T47D (cell line): ENCODE data around the gene SLC39A5.
"Not testable (repeated sequence)": the region's sequence is repeated elsewhere in the genome, so short reads cannot be mapped to it uniquely, and the experiment has no call there.

Source experiments
- DNase-seq, 2 experiments: peaks; one replicate each; pipeline versions ENCODE4 v3.0.0 to v3.0.0-alpha.2; 2011 to 2012; ENCODE audit warnings: low read depth in 1 of 2, low spot score in 1 of 2
- JUND ChIP-seq: IDR thresholded peaks from 2 replicates; pipeline ENCODE4 v1.6.1; 2012; ENCODE audit warnings: low read depth
- in situ Hi-C: cut with HindIII; loops from 2 replicates; pipeline ENCODE4 v1.10.0; 2016; ENCODE audit warnings: low sequenced_read_pairs, low pct_unique_long_range_greater_than_20kb

SLC39A5 gene

GRCh38 chr12:56229916-56230431 is at the start of gene SLC39A5:
SLC39A5 (plus strand) TSS chr12:56230051; CDS start chr12:56231275, 1,224 bp downstream.
- no peak for TF ChIP-seq JUND
- no peak for DNase-seq
- in situ Hi-C loops: no loop called here

DNA sequence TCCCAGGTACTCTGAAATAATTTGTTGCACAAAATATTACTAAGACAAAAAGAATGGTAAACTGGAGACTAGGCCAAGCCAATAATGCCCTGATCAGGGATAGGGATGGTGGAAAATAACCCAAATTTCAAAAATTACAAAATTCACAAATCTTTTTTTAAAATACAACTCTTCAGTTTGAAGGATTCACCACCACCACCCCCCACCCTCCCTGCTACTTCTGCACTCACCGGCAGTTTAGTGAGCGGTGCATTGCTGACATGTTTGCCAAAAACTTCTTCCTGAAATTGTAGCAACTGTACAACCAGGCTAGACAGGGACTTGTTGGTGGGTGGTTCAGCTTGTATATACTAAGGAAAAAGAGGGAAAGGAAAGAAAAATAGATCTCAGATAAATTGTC is 42.9 kb upstream of the SLC39A5 start:
- DNase-seq: no peak
- in situ Hi-C loops: no loop called here
- no peak for TF ChIP-seq JUND

DNA sequence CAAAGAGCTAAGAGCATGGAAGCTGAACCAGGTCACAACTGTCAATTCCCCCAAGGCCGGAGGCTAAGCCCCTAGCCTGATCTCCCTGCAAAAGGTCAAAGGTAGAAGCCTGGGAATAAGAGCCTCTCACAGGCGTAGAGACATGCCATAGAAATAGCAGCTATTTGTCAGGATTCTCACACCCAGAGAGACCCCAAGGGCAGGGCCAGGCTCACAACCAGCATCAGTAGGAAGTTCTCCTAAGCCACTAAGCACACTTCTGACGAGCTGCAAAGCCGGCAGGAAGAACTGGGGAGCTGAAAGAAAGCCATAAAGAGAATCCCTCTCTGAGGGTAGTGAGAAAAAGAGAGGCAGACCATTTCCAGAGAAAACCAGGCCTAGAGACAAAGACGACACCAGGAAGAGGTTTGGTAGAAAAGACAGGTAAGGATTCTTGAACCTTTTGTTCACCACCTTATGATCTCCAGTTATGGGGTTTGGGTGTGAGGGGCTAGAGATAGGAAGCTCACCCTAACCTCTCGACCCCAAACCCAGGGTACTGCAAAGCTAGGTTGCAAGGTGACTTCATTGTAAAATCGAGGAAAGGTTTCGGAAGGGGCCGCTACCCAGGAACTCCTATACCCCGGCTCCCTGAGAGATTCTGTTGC is 41.6 kb upstream of the SLC39A5 start:
- in situ Hi-C loops: no loop called here
- DNase-seq: no peak

DNA sequence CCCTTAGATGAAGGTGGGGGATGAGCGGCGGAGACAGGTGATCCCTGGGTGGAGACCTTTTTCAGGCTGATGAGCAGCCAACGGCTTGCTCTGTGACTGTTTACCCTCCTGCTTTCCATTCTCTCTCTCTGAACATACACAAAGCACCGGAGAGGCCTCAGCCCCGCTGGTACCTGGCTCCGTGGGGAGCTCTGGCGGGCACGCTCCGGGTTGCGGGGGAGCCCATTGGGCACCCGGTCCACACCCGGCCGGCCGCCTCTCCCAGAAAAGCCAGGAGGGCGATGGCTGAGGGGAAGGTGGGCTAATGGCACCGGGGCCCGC is 41.1 kb upstream of the SLC39A5 start:
- in situ Hi-C loops: no loop called here
- TF ChIP-seq JUND: no peak
- DNase-seq: peak in 1 of 2 experiments; percentile 38

More for the DNA sequence above, 41.6 kb upstream of the SLC39A5 start:
- TF ChIP-seq JUND: no peak

DNA sequence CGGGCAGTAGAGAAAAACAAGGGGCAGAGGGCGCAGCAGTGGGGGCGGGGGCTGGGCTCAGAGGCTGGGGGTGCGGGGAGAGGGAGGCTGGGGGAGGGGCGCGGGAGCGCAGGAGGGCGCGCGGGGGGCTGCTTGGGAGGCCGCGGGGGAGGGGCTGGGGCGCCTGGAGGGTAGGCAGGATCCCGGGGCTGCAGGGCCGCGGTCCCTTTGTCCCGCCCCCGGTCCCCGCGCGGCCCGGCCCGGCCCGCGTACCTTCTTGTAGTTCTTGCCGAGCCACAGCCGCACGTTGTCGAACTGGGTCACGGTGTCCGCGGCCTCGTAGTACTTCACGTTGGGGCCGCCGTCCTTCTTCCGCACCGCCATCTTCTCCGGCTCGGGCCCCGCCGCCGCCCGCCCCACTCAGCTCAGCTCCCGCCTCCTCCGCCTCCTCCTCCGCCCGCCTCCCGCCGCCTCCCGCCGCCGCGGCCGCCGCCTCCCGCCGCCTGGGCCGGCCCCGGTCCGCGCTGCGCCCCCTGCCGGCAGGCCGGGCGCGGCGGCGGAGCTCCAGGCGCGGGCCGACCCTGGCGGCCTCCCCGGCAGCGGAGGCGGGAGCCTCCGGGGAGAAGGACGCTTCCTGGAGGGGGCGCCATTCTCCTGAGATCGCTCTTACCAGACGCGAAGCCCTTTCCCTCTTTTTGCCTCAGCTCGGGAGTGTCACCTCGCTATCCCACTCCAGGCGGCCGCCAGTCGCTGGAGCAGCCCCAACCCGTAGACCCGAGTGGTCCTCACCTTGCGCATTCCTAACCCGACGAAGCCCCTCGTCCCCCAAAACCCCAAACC is 40.5 kb upstream of the SLC39A5 start, which contains the start of gene SMARCC2:
Gene SMARCC2, minus strand, starts transcription at position 385 of the 819 bp plus-strand sequence. Its CDS starts 22 bp downstream, at position 363.
- peak; percentile 81 to 93 for DNase-seq
- no peak for TF ChIP-seq JUND
- in situ Hi-C loops: no loop called here

DNA sequence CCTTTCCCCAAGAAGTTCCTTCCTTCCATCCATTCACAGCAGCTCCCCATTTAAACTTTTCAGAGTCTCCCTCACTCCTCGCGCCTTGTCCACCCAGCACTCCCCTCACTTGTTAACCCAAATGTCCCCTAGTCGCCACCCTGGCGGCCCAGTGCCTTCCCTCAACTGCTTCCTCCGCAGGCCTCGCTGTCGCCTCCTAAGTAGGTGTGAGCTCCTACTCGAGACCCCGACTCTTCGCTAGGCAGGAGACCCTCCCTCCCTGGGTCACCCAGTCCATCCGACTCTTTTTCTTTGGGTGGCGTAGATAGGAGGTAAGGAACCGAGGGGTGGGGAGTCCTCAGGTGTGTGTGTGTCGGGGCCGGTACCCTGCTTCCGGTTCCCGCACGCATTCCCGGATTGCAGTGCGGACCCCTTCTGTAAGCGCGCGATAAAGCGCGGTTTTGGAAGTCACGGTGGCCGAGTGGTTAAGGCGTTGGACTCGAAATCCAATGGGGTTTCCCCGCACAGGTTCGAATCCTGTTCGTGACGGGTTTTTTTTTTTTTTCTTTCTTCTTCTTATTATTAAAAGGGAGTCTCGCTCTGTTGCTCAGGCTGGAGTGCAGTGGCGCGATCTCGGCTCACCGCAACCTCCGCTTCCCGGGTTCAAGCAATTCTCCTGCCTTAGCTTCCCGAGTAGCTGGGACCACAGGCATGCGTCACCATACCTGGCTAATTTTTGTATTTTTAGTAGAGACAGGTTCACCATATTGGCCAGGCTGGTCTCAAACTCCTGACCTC is 39.7 kb upstream of the SLC39A5 start:
- peak; percentile 45 to 90 for DNase-seq
- no peak for TF ChIP-seq JUND
- in situ Hi-C loops: no loop called here

DNA sequence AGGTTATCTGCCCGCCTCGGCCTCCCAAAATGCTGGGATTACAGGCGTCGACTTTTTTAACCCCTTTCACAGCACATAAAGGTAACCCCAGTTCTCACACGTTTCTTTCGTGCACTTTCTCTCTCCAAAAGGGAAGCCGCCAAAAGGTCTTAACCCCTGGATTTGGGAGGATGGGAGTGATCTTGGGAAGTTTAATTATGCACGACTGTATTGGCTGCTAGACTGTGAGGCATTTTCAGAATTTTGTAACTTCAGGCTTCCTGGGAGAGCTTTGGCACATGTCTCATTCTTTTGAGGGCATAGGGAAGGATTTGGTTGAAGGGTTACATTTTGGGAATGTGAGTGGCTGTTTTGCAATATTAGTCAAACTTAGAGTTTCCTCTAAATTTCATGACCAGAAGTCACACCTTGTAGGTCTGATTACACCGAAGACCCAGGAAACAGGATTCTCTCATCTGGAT is 39.1 kb upstream of the SLC39A5 start:
- DNase-seq: no peak
- TF ChIP-seq JUND: no peak
- in situ Hi-C loops: no loop called here

- no peak for DNase-seq
- in situ Hi-C loops: no loop called here
- TF ChIP-seq JUND: no peak
These were observed 37.3 kb upstream of the SLC39A5 start for GRCh38 chr12:56192582-56192981.

DNA sequence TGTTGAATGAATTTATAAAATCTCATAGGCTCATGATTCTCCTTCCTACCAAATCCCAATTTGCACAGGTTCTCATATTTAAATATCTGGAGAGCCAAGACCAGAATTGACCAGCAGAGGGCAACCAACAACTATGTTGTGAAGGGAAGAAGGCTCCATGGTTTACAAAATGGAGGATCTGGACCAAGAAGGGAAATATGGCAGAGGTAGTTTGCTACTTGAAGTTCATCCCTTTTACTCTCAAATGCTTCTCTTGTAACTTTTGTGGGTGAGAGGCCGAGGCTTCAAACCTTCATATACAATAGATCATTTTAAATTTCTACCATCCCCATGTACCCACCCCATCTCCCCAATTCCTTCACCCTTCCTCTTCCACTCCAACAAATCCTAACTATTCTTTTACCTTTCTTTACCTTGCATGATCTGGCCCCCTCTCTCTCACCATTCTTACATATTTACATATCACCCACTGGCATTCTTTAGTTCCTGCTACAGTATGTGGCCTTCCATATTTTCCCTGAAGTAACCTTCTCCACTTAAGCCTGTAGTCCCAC is 36.7 kb upstream of the SLC39A5 start:
- in situ Hi-C loops: no loop called here
- TF ChIP-seq JUND: no peak
- peak; percentile 68 to 93 for DNase-seq

DNA sequence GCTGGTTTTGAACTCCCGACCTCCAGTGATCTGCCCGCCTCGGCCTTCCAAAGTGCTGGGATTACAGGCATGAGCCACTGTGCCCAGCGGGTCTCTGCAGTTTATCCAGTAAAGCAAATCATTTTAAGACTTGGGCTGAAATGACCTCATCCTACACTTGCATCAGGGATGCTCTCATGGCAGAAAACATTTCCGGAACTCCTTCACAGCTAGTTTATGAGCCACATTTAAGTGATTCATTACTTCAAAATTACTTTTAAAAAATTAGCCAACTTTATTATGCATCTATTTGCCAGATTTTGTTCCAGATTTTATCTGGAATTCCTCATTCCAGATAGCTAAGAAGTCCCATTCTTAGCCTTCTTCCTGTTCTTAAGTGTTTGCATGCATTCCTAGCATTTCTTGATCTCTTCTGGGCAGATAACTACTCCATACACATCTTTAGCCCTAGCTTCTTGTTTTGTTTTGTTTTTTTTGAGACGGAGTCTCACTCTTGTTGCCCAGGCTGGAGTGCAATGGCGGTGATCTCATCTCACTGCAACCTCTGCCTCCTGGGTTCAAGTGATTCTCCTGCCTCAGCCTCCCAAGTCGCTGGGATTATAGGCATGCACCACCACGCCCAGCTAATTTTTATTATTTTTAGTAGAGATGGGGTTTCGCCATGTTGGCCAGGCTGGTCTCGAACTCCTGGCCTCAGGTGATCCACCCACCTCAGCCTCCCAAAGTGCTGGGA is 32.9 kb upstream of the SLC39A5 start:
- in situ Hi-C loops, DNase-seq: not testable (repeated sequence)

GRCh38 chr12:56197921-56198635 is 31.8 kb upstream of the SLC39A5 start:
- no peak for DNase-seq
- in situ Hi-C loops: no loop called here
- TF ChIP-seq JUND: no peak
